HCT116 (cell line): Measurements from ENCODE around the gene COL5A2. TPM values are rescaled to one million over a fixed set of nuclear protein-coding genes. Genes with fewer than 3 reads are reported as not detected.

ENCODE experiments used
- ATAC-seq: fragments of 200-7000 bp; cut with Tn5 transposase; 2 replicates; pipeline ENCODE4 v1.9.1; 2020; ENCODE audit warnings: mild to moderate bottlenecking, moderate library complexity
- BruUV-seq: library from RNA; stranded (reverse); fragments of 400-500 nt; replicated peaks from 2 replicates; lab custom pipeline; 2021; lab: Mats Ljungman, UMichigan
- CTCF ChIA-PET: fragments of 300-600 bp; sonication (Branson Sonifier 250); formaldehyde crosslinking; loops from one replicate; lab custom pipeline; 2021; ENCODE audit warnings: antibody characterized with exemption; lab: Charles Lee
- POLR2A ChIA-PET: fragments of 300-600, 350-600 bp; sonication (Branson Sonifier 250); formaldehyde crosslinking; loops from one replicate; lab custom pipeline; 2021; ENCODE audit warnings: antibody characterized with exemption; lab: Charles Lee
- RAD21 ChIA-PET, 2 experiments: fragments of 300-600 bp; sonication (Branson Sonifier 250); formaldehyde crosslinking; loops; one replicate each; lab custom pipeline; 2023; ENCODE audit warnings: low total read pairs in 2 of 2; ENCODE audit not compliant: uncharacterized antibody in 2 of 2, unreplicated experiment in 2 of 2, low non-redundant PET in 1 of 2; lab: Charles Lee
- DNase-seq: peaks from one replicate; pipeline ENCODE4 v3.0.0-alpha.2; 2010; ENCODE audit warnings: low read depth, low spot score
- H2AFZ ChIP-seq: fragments of 200-600 bp; shearing (Covaris generic), sonication (generic); 2 replicates; pipeline ENCODE4 v1.6.1; 2017; ENCODE audit warnings: low read depth, mixed run types, mixed read lengths, antibody characterized with exemption, low read length; ENCODE audit not compliant: poor library complexity, severe bottlenecking
- H3K27ac ChIP-seq: 2 replicates; pipeline ENCODE4 v1.5.1; 2012; ENCODE audit warnings: low read depth, low read length
- H3K27me3 ChIP-seq: fragments of 200-600 bp; sonication (generic); 2 replicates; pipeline ENCODE4 v1.6.1; 2016; ENCODE audit warnings: mixed run types, low read length, mixed read lengths; ENCODE audit not compliant: insufficient read depth
- H3K36me3 ChIP-seq, 2 experiments: fragments of 200-500 bp in 1 of 2; fragments of 200-600 bp in 1 of 2; sonication (Bioruptor generic) in 1 of 2; sonication (generic) in 1 of 2; 2 replicates each; pipeline versions ENCODE4 v1.5.1 to v1.6.1; 2014 to 2016; ENCODE audit warnings: low read length in 2 of 2, inconsistent platforms in 1 of 2, mixed read lengths in 1 of 2, mixed run types in 1 of 2; ENCODE audit not compliant: insufficient read depth in 2 of 2, control insufficient read depth in 1 of 2
- H3K4me1 ChIP-seq, 2 experiments: fragments of 200-600 bp in 1 of 2; sonication (generic) in 1 of 2; 2 replicates each; pipeline versions ENCODE4 v1.5.1 to v1.6.1; 2012 to 2017; ENCODE audit warnings: low read length in 2 of 2, inconsistent platforms in 1 of 2, mild to moderate bottlenecking in 1 of 2, mixed read lengths in 1 of 2, mixed run types in 1 of 2, moderate library complexity in 1 of 2; ENCODE audit not compliant: insufficient read depth in 2 of 2, control insufficient read depth in 1 of 2
- H3K4me2 ChIP-seq: fragments of 200-600 bp; sonication (generic); 2 replicates; pipeline ENCODE4 v1.6.1; 2017; ENCODE audit warnings: mixed run types, low read length, mixed read lengths
- H3K4me3 ChIP-seq, 2 experiments: fragments of 200-600 bp in 1 of 2; sonication (generic) in 1 of 2; replicated peaks in 1 of 2; 2 replicates each; pipeline ENCODE4 v1.5.1; 2011 to 2016; ENCODE audit warnings: low read length in 2 of 2, control low read depth in 1 of 2, low read depth in 1 of 2, mild to moderate bottlenecking in 1 of 2, mixed read lengths in 1 of 2, mixed run types in 1 of 2
- H3K79me2 ChIP-seq: fragments of 200-600 bp; sonication (generic); 2 replicates; pipeline ENCODE4 v1.6.1; 2017; ENCODE audit warnings: mild to moderate bottlenecking, mixed run types, low read length, moderate library complexity, mixed read lengths; ENCODE audit not compliant: insufficient read depth
- H3K9ac ChIP-seq: fragments of 200-600 bp; sonication (generic); 2 replicates; pipeline ENCODE4 v1.6.1; 2016; ENCODE audit warnings: low read length, mixed read lengths
- H3K9me2 ChIP-seq: fragments of 200-600 bp; sonication (generic), shearing (Covaris generic); 2 replicates; pipeline ENCODE4 v1.6.1; 2017; ENCODE audit warnings: mixed run types, mild to moderate bottlenecking, moderate library complexity; ENCODE audit not compliant: insufficient read depth
- H3K9me3 ChIP-seq, 2 experiments: fragments of 200-500 bp in 1 of 2; fragments of 200-600 bp in 1 of 2; sonication (Bioruptor generic) in 1 of 2; sonication (generic) in 1 of 2; 2 replicates each; pipeline ENCODE4 v1.6.1; 2014 to 2017; ENCODE audit warnings: low read length in 2 of 2, mixed read lengths in 2 of 2, inconsistent platforms in 1 of 2, low read depth in 1 of 2, mild to moderate bottlenecking in 1 of 2, mixed run types in 1 of 2, moderate library complexity in 1 of 2; ENCODE audit not compliant: control insufficient read depth in 1 of 2, insufficient read depth in 1 of 2
- H4K20me1 ChIP-seq: fragments of 200-600 bp; sonication (generic), shearing (Covaris generic); 2 replicates; pipeline ENCODE4 v1.6.1; 2017; ENCODE audit warnings: mixed run types, mild to moderate bottlenecking, moderate library complexity; ENCODE audit not compliant: insufficient read depth
- EZH2 ChIP-seq: fragments of 200-600 bp; sonication (generic); IDR thresholded peaks from 2 replicates; pipeline ENCODE4 v1.6.1; 2017; ENCODE audit warnings: antibody characterized with exemption, mixed run types
- RAD21 ChIP-seq: IDR thresholded peaks from 2 replicates; pipeline ENCODE4 v1.6.1; 2012; ENCODE audit warnings: low read depth, mild to moderate bottlenecking
- SP1 ChIP-seq: IDR thresholded peaks from 2 replicates; pipeline ENCODE4 v1.6.1; 2012; ENCODE audit warnings: low read depth
- intact Hi-C: fragments of 100-400 bp; cut with micrococcal nuclease; formaldehyde crosslinking; loops from 2 replicates; pipeline ENCODE4 v1.10.0; 2022
- total RNA-seq: library from RNA; stranded (reverse); gene quantifications from one replicate; pipeline ENCODE4 v1.2.1, GENCODE V29; 2021; ENCODE audit not compliant: unreplicated experiment
- TF ChIP-seq, protein P1 (sequence below), 3 experiments: fragments of 200-600 bp in 1 of 3; sonication (generic) in 1 of 3; IDR thresholded peaks in 2 of 3; conservative IDR thresholded peaks in 1 of 3; 2 replicates each; pipeline ENCODE4 v1.5.1; 2012 to 2017; ENCODE audit warnings: low read depth in 2 of 3, low read length in 2 of 3, antibody characterized with exemption in 1 of 3, borderline replicate concordance in 1 of 3, control low read depth in 1 of 3, mild to moderate bottlenecking in 1 of 3, mixed read lengths in 1 of 3, mixed run types in 1 of 3, moderate library complexity in 1 of 3; ENCODE audit not compliant: insufficient read depth in 1 of 3

COL5A2 gene
- total RNA-seq, 1 experiment from 2014 or later: 2.3 TPM

DNA sequence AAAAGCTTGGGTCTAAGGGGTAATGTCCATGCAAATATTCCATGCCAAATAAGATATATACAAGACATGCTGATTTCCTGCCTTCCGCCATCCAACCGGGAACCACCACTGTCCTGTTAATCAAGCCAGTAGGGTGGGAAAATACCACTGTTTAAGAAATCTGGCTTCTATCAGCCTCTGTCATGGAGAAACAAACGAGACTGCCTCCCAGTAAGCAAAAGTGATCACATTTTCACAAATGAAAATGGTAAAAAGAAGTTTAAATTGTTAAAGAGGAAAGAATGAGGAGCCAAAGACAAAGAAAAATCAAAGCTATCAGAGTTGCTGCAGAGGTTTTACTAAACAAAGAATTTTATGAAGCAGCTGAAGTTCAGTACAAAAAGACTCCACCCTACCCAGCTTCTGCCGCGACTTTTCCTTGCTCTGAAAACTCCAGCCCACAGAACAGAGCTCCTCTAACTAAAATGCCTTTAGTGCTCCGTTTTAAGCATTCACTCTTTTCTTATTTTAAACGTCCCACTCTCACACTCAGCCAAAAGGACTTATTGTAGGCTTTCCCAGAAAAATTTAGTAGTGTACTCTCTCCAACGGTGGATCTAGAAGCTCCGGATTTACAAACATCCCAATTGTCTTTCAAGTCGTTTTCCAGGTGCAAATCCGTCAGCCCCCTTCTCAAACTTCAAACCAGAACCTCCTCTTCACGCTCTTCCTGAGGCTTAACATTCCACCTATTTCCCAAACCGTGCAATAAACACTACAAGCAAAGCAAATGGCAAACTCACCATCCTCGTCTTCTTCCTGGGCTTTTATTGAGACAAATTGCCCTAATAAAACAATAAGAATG lies 613 bp downstream of the COL5A2 start:
- POLR2A ChIA-PET: no interaction called here
- Histone ChIP-seq H3K9me2 (no peaks in the 10 kb centered on the region), H3K4me2 (no peak overlapping the region), H3K27ac (no peak overlapping the region), H2AFZ (no peak overlapping the region), H3K9me3 (no peaks in the 10 kb centered on the region), H4K20me1 (no peaks in the 10 kb centered on the region), H3K4me3 (no peak overlapping the region), H3K9ac (no peak overlapping the region), H3K36me3 (no peaks in the 10 kb centered on the region), H3K79me2 (no peaks in the 10 kb centered on the region), H3K4me1 (no peaks in the 10 kb centered on the region), H3K27me3 (no peaks in the 10 kb centered on the region)
- CTCF ChIA-PET: interaction anchor here (1.1 to 2.3 kb wide), 5 partner anchors 13 to 44 kb away, joined by 3 to 9 read pairs (median 5); no protein-coding TSS in a partner anchor
- BruUV-seq: no TSS peak
- TF ChIP-seq RAD21: no peak
- no peak for TF ChIP-seq EZH2
- DNase-seq (no peak), ATAC-seq (no peak)
- intact Hi-C loops: no loop called here
- RAD21 ChIA-PET: no interaction called here

DNA sequence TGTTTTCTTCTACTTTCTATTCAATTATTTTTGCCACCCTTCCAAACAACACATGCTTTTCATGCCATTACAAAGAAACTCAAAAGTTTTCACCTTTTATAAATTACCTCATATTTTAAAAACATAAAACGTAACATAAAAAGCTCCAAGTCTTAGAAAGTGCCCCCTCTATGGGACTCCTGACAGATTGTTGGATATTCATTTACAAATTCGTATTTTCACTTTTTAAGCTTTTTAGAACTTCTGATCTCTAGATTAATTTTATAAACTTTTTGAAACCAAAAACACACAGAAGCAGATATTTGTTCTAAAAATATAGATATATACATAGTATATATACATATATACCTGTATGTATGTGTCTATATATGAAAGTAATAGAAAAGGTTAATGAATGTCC lies 1.5 kb downstream of the COL5A2 start:
- ChIA-PET RAD21 (no interaction called here), POLR2A (no interaction called here), CTCF (interaction anchor here (1.1 to 2.4 kb wide), 7 partner anchors 8 to 45 kb away, joined by 3 to 9 read pairs (median 5); no protein-coding TSS in a partner anchor)
- Histone ChIP-seq H3K9ac (no peak overlapping the region), H3K4me1 (no peaks in the 10 kb centered on the region), H3K9me2 (no peaks in the 10 kb centered on the region), H3K79me2 (no peaks in the 10 kb centered on the region), H3K4me2 (no peak overlapping the region), H3K36me3 (no peaks in the 10 kb centered on the region), H3K27me3 (no peaks in the 10 kb centered on the region), H3K4me3 (no peak overlapping the region), H2AFZ (peak overlapping the region; percentile 81), H3K9me3 (no peaks in the 10 kb centered on the region), H4K20me1 (no peaks in the 10 kb centered on the region), H3K27ac (no peak overlapping the region)
- intact Hi-C loops: no loop called here
- TF ChIP-seq, protein P1, sequence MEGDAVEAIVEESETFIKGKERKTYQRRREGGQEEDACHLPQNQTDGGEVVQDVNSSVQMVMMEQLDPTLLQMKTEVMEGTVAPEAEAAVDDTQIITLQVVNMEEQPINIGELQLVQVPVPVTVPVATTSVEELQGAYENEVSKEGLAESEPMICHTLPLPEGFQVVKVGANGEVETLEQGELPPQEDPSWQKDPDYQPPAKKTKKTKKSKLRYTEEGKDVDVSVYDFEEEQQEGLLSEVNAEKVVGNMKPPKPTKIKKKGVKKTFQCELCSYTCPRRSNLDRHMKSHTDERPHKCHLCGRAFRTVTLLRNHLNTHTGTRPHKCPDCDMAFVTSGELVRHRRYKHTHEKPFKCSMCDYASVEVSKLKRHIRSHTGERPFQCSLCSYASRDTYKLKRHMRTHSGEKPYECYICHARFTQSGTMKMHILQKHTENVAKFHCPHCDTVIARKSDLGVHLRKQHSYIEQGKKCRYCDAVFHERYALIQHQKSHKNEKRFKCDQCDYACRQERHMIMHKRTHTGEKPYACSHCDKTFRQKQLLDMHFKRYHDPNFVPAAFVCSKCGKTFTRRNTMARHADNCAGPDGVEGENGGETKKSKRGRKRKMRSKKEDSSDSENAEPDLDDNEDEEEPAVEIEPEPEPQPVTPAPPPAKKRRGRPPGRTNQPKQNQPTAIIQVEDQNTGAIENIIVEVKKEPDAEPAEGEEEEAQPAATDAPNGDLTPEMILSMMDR (IDR thresholded peaks at IDR 0.05 in 2 of 3, conservative IDR thresholded peaks at IDR 0.05 in 1 of 3; ENCODE audit: borderline replicate concordance in 1 of 3, insufficient read depth in 1 of 3, low read depth in 2 of 3, low read length in 2 of 3): peak in 2 of 3 experiments; percentile 21 to 39; a peak in 2 of 6 replicates
- TF ChIP-seq SP1: no peak
- ATAC-seq (no peak), DNase-seq (no peak)
- BruUV-seq: no TSS peak
